Calu3 (cell line): ENCODE data around the gene HAUS8. TPM values are rescaled to one million over a fixed set of nuclear protein-coding genes. Genes with fewer than 3 reads are reported as not detected.
"Not testable (repeated sequence)": the region's sequence is repeated elsewhere in the genome, so short reads cannot be mapped to it uniquely, and the experiment has no call there.

Experiments
- BruUV-seq: library from RNA; stranded (reverse); fragments of 400-500 nt; replicated peaks from 2 replicates; lab custom pipeline; 2021; lab: Mats Ljungman, UMichigan
- CTCF ChIA-PET: fragments of 300-600 bp; sonication (Branson Sonifier 250); formaldehyde crosslinking; loops from one replicate; lab custom pipeline; 2022; ENCODE audit warnings: antibody characterized with exemption; lab: Charles Lee
- DNase-seq: peaks from one replicate; pipeline ENCODE4 v3.0.0; 2022
- H3K27ac Mint-ChIP-seq: one replicate; pipeline ENCODE4 v1.8.0; 2022; ENCODE audit warnings: mixed read lengths; ENCODE audit not compliant: unreplicated experiment
- H3K27me3 Mint-ChIP-seq: one replicate; pipeline ENCODE4 v1.8.0; 2022; ENCODE audit warnings: mixed read lengths; ENCODE audit not compliant: unreplicated experiment
- H3K36me3 Mint-ChIP-seq: one replicate; pipeline ENCODE4 v1.8.0; 2022; ENCODE audit warnings: mild to moderate bottlenecking, moderate library complexity, mixed read lengths; ENCODE audit not compliant: insufficient read depth, unreplicated experiment
- H3K4me1 Mint-ChIP-seq: one replicate; pipeline ENCODE4 v1.8.0; 2022; ENCODE audit warnings: mild to moderate bottlenecking, low read depth, mixed read lengths; ENCODE audit not compliant: unreplicated experiment
- H3K4me3 Mint-ChIP-seq: one replicate; pipeline ENCODE4 v1.8.0; 2022; ENCODE audit warnings: mild to moderate bottlenecking, low read depth, moderate library complexity, mixed read lengths; ENCODE audit not compliant: unreplicated experiment
- H3K9me3 Mint-ChIP-seq: one replicate; pipeline ENCODE4 v1.8.0; 2022; ENCODE audit warnings: low read depth, mixed read lengths; ENCODE audit not compliant: unreplicated experiment
- CTCF ChIP-seq: fragments of 200-600 bp; IDR thresholded peaks from one replicate; pipeline ENCODE4 v1.8.0; 2022; ENCODE audit warnings: antibody characterized with exemption; ENCODE audit not compliant: unreplicated experiment
- intact Hi-C: fragments of 100-400 bp; cut with micrococcal nuclease; formaldehyde crosslinking; loops from one replicate; pipeline ENCODE4 v1.10.0; 2022; ENCODE audit not compliant: unreplicated experiment
- total RNA-seq: library from RNA; stranded (reverse); gene quantifications from 2 replicates; pipeline ENCODE4 v1.2.3, GENCODE V29; 2022

The HAUS8 gene
- total RNA-seq, 1 experiment from 2014 or later: 20.5 TPM

GRCh38 chr19:17021793-17022590, 53.3 kb downstream of the HAUS8 start:
- peak; percentile 72 for DNase-seq
- Mint-ChIP-seq H3K9me3 (no peaks in the 10 kb centered on the region), H3K27me3 (no peaks in the 10 kb centered on the region), H3K4me3 (no peak overlapping the region), H3K4me1 (peaks cover 9% of the 10 kb centered on the region), H3K27ac (peak overlapping the region; percentile 56), H3K36me3 (peaks cover 18% of the 10 kb centered on the region)
- CTCF ChIA-PET: interaction anchor here (0.6 to 0.9 kb wide), 6 partner anchors 10 to 624 kb away, joined by 3 to 4 read pairs (median 3); no protein-coding TSS in a partner anchor
- BruUV-seq: no TSS peak
- intact Hi-C loops: no loop called here
- TF ChIP-seq CTCF: no peak

GRCh38 chr19:17021328-17021727, 53.9 kb downstream of the HAUS8 start:
- Mint-ChIP-seq H3K4me3 (no peak overlapping the region), H3K27me3 (no peaks in the 10 kb centered on the region), H3K36me3 (peaks cover 18% of the 10 kb centered on the region), H3K9me3 (no peaks in the 10 kb centered on the region), H3K27ac (no peak overlapping the region), H3K4me1 (peaks cover 9% of the 10 kb centered on the region)
- CTCF ChIA-PET: interaction anchor here (0.6 to 0.9 kb wide), 2 partner anchors 9 to 31 kb away, joined by 3 read pairs; no protein-coding TSS in a partner anchor
- no peak for DNase-seq
- no TSS peak for BruUV-seq
- intact Hi-C loops: no loop called here
- TF ChIP-seq CTCF: no peak

- BruUV-seq: no TSS peak
- Mint-ChIP-seq H3K27ac (no peak overlapping the region), H3K9me3 (no peaks in the 10 kb centered on the region), H3K4me3 (no peak overlapping the region), H3K4me1 (peaks cover 9% of the 10 kb centered on the region), H3K27me3 (no peaks in the 10 kb centered on the region), H3K36me3 (peaks cover 16% of the 10 kb centered on the region)
- intact Hi-C loops: no loop called here
- CTCF ChIA-PET: no interaction called here
- TF ChIP-seq CTCF: no peak
- DNase-seq: no peak
Observed at GRCh38 chr19:17020823-17021222, 54.4 kb downstream of the HAUS8 start.

GRCh38 chr19:17020385-17020784, 54.9 kb downstream of the HAUS8 start:
- Mint-ChIP-seq H3K27ac (no peak overlapping the region), H3K9me3 (no peaks in the 10 kb centered on the region), H3K4me3 (no peak overlapping the region), H3K36me3 (peaks cover 14% of the 10 kb centered on the region), H3K4me1 (peaks cover 9% of the 10 kb centered on the region), H3K27me3 (no peaks in the 10 kb centered on the region)
- CTCF ChIA-PET: no interaction called here
- intact Hi-C loops: no loop called here
- TF ChIP-seq CTCF: no peak
- no peak for DNase-seq
- BruUV-seq: no TSS peak

- intact Hi-C loops, BruUV-seq, H3K27me3 Mint-ChIP-seq, H3K4me3 Mint-ChIP-seq, H3K9me3 Mint-ChIP-seq, H3K36me3 Mint-ChIP-seq, H3K4me1 Mint-ChIP-seq: not testable (repeated sequence)
- peak overlapping the region; percentile 84 for H3K27ac Mint-ChIP-seq
- peak; percentile 32 for DNase-seq
- CTCF ChIA-PET: interaction anchor here (0.6 kb wide), 1 partner anchor 51 kb away, joined by 4 read pairs; no protein-coding TSS in a partner anchor
Observed at GRCh38 chr19:17014212-17014861, 60.9 kb downstream of the HAUS8 start.
